AG04450 (cell line): Measurements from ENCODE around the gene CYP4F22. TPM values are rescaled to one million over a fixed set of nuclear protein-coding genes. Genes with fewer than 3 reads are reported as not detected.
"Not testable (repeated sequence)": the region's sequence is repeated elsewhere in the genome, so short reads cannot be mapped to it uniquely, and the experiment has no call there.

Source experiments
- CTCF ChIA-PET: fragments of 300-600, 350-600 bp; formaldehyde crosslinking; extraction: SDS; loops from one replicate; lab custom pipeline; 2022; ENCODE audit warnings: antibody characterized with exemption, inconsistent platforms; lab: Charles Lee
- POLR2A ChIA-PET: fragments of 350-600 bp; formaldehyde crosslinking; extraction: SDS; loops from one replicate; lab custom pipeline; 2021; ENCODE audit warnings: antibody characterized with exemption, inconsistent platforms; lab: Yijun Ruan, JAX
- DNase-seq: peaks from one replicate; pipeline ENCODE4 v3.0.0-alpha.2; 2011; ENCODE audit warnings: low read depth, low spot score
- H3K27ac ChIP-seq: one replicate; pipeline ENCODE4 v1.5.1; 2012; ENCODE audit warnings: low read depth, low read length, control low read depth
- H3K27me3 ChIP-seq: one replicate; pipeline ENCODE4 v1.6.0; 2012; ENCODE audit warnings: low read length; ENCODE audit not compliant: control insufficient read depth, insufficient read depth
- H3K4me3 ChIP-seq: 2 replicates; pipeline ENCODE4 v1.5.1; 2011; ENCODE audit warnings: mild to moderate bottlenecking, low read depth, low read length, control low read depth
- H3K9me3 ChIP-seq: 2 replicates; pipeline ENCODE4 v1.5.1; 2012; ENCODE audit warnings: low read length; ENCODE audit not compliant: control insufficient read depth, insufficient read depth
- polyA plus RNA-seq: library from polyadenylated mRNA; depleted of rRNA; stranded (reverse); fragments of >200 nt; gene quantifications from 2 replicates; pipeline ENCODE4 v1.2.3, GENCODE V29; 2011
- TF ChIP-seq, protein P1 (sequence below): IDR thresholded peaks from 2 replicates; pipeline ENCODE4 v1.5.1; 2011; ENCODE audit warnings: low read depth, low read length, control low read depth, inconsistent platforms

Gene CYP4F22
- polyA plus RNA-seq, 1 experiment: not detected

DNA sequence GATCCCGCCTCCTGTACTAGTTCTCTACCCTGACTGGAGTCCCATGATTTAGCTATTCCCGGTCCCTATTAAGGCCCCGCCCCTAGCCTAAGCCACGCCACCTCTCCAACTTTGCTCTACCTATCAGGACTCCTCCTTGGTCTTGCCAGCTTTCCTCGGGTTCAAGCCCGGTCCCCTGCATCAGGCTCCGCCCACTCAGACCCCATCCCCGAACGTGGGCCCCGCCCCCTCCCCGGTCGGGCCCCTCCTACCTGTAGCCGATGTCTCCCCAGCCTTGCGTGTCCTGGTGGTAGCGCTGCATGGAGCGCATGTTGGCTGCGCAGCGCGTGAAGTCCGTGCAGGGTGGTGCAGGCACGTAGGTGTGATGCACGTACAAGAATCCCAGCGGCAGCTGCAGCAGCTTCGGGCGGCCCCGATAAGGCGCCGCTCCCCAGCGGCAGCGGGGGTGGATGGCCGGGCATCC is 36.7 kb upstream of the CYP4F22 start:
- Histone ChIP-seq H3K27me3 (peaks cover 14% of the 10 kb centered on the region), H3K9me3 (peaks cover 10% of the 10 kb centered on the region; the same call in 1 of the 2 replicates), H3K4me3 (no peak overlapping the region), H3K27ac (no peak overlapping the region)
- DNase-seq: no peak
- ChIA-PET CTCF (no interaction called here), POLR2A (no interaction called here)
- TF ChIP-seq, protein P1, sequence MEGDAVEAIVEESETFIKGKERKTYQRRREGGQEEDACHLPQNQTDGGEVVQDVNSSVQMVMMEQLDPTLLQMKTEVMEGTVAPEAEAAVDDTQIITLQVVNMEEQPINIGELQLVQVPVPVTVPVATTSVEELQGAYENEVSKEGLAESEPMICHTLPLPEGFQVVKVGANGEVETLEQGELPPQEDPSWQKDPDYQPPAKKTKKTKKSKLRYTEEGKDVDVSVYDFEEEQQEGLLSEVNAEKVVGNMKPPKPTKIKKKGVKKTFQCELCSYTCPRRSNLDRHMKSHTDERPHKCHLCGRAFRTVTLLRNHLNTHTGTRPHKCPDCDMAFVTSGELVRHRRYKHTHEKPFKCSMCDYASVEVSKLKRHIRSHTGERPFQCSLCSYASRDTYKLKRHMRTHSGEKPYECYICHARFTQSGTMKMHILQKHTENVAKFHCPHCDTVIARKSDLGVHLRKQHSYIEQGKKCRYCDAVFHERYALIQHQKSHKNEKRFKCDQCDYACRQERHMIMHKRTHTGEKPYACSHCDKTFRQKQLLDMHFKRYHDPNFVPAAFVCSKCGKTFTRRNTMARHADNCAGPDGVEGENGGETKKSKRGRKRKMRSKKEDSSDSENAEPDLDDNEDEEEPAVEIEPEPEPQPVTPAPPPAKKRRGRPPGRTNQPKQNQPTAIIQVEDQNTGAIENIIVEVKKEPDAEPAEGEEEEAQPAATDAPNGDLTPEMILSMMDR: no peak

DNA sequence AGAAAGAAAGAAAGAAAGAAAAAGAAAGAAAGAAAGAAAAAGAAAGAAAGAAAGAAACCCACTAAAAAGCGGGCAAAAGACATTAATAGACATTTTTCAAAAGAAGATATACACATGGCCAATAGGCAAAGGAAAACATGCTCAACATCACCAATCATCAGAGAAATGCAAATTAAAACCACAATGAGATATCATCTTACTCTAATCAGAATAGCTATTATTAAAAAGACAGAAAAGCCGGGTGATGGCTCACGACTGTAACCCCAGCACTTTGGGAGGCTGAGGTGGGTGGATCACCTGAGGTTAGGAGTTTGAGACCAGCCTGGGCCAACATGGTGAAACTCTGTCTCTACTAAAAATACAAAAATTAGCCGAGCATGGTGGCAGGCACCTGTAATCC is 34.5 kb upstream of the CYP4F22 start:
- H3K27ac ChIP-seq, DNase-seq, H3K4me3 ChIP-seq, CTCF ChIA-PET, H3K9me3 ChIP-seq: not testable (repeated sequence)
- H3K27me3 ChIP-seq: peaks cover 12% of the 10 kb centered on the region
- POLR2A ChIA-PET: interaction anchor here (0.7 kb wide), 1 partner anchor 12 kb away, joined by 10 read pairs; no protein-coding TSS in a partner anchor

DNA sequence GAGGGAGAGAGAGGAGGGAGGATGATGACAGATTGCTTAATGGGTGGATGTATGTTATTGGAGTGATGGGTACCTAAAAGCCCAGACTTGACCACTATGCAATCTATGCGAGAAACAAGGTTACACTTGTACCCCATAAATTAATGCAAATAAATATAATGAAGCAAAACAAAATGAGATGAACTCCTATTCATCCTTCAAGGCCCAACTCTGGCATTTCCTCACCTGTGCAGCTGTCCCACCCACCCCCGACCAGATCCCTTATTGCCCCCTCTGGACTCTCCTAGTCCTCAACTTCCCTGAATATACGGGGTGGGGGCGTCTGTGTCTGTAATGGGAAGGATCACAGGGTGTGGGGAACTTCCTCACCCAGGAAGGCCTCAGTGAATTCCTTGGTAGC is 33.2 kb upstream of the CYP4F22 start:
- H3K4me3 ChIP-seq: no peak overlapping the region
- H3K27me3 ChIP-seq: peaks cover 2% of the 10 kb centered on the region
- DNase-seq: no peak
- peaks cover 10% of the 10 kb centered on the region; the same call in 1 of the 2 replicates for H3K9me3 ChIP-seq
- POLR2A ChIA-PET: no interaction called here
- TF ChIP-seq, protein P1: no peak
- no peak overlapping the region for H3K27ac ChIP-seq
- CTCF ChIA-PET: no interaction called here

DNA sequence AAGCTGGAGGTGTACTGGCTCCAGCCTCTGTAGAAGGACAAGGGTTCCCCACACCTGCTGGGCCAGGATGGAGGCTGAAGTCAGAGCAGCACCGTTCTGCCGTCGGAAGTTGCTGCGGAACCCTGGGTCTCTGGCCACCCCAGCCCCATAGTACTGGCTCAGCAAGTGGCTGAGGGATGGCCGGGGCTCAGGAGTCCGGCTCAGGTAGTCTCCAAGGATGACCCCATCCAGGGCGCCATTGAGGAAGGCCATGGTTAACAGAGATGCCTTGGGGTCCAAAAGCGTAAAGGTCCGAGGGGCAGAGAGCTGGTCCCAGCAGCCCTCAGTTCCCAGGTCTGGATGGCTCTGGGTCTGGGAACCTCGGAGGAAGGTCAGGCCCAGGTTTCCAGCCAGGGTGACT is 32.7 kb upstream of the CYP4F22 start:
- Histone ChIP-seq H3K27me3 (peaks cover 2% of the 10 kb centered on the region), H3K9me3 (peaks cover 10% of the 10 kb centered on the region; the same call in 1 of the 2 replicates), H3K27ac (no peak overlapping the region), H3K4me3 (no peak overlapping the region)
- ChIA-PET CTCF (no interaction called here), POLR2A (no interaction called here)
- TF ChIP-seq, protein P1: no peak
- no peak for DNase-seq

DNA sequence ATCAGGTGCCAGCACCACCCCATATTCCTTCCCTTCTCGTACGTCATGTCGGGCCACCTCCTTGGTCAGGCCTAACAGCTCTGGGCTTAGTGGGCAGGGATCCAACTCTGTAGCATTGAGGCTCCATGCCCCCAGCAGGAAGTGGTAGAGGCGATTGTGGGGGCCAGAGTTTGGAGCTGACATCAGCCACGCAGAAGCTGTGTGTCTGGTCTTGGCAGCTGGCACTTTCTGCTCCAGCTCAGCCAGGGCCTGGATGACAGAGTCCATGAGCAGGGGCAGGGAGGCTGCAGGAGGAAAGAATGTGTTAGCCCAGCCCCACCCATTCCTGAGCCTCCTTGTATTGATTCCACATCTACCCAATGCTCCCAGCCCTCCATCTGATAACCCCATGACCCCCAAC is 32.0 kb upstream of the CYP4F22 start:
- ChIA-PET POLR2A (no interaction called here), CTCF (no interaction called here)
- Histone ChIP-seq H3K27ac (no peak overlapping the region), H3K9me3 (peaks cover 9% of the 10 kb centered on the region; the same call in 1 of the 2 replicates), H3K4me3 (no peak overlapping the region), H3K27me3 (no peaks in the 10 kb centered on the region)
- TF ChIP-seq, protein P1: no peak
- DNase-seq: no peak
